GM12864 (cell line): ENCODE data around the gene NKAPL.

Experiments used
- DNase-seq: peaks from one replicate; pipeline ENCODE4 v3.0.0-alpha.2; 2011; ENCODE audit warnings: low read depth
- H3K4me3 ChIP-seq: 2 replicates; pipeline ENCODE4 v1.5.1; 2011; ENCODE audit warnings: mild to moderate bottlenecking, low read depth, low read length, control low read depth
- TF ChIP-seq, protein P1 (sequence below): IDR thresholded peaks from 2 replicates; pipeline ENCODE4 v1.5.1; 2011; ENCODE audit warnings: low read depth, mild to moderate bottlenecking, moderate library complexity, low read length, control low read depth, inconsistent platforms; ENCODE audit errors: missing control alignments

NKAPL gene

DNA sequence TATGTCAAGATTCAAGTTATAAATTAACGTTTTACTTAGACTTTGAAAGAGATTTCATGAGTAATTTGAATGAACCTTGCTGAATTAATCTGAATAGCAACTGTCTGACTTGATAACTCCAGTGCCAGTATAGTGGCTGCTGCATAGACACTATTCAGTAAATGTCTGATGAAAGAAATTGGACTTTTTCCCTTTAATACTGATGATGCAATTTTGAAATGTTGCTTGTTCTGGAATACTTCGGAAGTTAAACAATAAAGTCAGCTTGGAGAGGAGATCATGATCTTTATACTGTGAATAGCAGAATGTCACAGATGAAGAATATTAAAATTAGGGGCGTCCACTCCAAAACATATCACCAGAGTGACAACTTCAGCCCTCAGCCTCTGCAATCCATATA, 18.6 kb downstream of the NKAPL start:
- no peak for DNase-seq
- TF ChIP-seq, protein P1, sequence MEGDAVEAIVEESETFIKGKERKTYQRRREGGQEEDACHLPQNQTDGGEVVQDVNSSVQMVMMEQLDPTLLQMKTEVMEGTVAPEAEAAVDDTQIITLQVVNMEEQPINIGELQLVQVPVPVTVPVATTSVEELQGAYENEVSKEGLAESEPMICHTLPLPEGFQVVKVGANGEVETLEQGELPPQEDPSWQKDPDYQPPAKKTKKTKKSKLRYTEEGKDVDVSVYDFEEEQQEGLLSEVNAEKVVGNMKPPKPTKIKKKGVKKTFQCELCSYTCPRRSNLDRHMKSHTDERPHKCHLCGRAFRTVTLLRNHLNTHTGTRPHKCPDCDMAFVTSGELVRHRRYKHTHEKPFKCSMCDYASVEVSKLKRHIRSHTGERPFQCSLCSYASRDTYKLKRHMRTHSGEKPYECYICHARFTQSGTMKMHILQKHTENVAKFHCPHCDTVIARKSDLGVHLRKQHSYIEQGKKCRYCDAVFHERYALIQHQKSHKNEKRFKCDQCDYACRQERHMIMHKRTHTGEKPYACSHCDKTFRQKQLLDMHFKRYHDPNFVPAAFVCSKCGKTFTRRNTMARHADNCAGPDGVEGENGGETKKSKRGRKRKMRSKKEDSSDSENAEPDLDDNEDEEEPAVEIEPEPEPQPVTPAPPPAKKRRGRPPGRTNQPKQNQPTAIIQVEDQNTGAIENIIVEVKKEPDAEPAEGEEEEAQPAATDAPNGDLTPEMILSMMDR, result no peak
- no peak overlapping the region for H3K4me3 ChIP-seq

DNA sequence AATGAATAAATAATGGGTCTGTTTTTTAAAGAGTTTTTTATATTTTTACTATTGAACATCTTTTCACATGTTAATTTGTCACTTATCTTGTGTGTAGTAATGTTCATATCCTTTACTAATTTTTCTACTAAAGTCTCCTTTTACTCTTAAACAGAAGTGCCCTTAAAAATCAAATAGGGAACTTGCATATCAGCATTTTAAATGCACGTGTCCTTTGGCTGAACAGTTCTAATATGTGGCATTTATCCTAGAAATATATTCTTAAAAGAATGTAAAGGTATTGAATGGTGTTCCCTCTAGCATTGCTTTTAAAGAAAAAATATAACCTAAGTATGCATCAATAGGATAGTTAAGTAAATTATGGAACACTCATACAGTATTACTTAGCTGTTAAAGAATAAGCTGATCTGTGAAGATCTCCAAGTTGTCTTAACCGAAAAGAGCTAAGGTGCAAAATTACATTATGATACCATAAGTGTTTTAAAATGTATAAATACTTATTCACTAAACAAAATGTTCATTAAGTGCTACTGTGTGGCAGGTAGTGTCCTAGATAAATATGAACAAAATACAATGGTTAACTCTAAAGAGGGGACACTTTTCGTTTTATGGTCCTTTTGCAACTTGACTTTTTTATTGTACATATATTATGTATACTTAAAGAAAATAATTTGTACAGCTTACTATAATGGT, 21.6 kb downstream of the NKAPL start:
- TF ChIP-seq, protein P1, result no peak
- no peak for DNase-seq
- peak overlapping the region; percentile 76; the same call in 1 of the 2 replicates for H3K4me3 ChIP-seq

DNA sequence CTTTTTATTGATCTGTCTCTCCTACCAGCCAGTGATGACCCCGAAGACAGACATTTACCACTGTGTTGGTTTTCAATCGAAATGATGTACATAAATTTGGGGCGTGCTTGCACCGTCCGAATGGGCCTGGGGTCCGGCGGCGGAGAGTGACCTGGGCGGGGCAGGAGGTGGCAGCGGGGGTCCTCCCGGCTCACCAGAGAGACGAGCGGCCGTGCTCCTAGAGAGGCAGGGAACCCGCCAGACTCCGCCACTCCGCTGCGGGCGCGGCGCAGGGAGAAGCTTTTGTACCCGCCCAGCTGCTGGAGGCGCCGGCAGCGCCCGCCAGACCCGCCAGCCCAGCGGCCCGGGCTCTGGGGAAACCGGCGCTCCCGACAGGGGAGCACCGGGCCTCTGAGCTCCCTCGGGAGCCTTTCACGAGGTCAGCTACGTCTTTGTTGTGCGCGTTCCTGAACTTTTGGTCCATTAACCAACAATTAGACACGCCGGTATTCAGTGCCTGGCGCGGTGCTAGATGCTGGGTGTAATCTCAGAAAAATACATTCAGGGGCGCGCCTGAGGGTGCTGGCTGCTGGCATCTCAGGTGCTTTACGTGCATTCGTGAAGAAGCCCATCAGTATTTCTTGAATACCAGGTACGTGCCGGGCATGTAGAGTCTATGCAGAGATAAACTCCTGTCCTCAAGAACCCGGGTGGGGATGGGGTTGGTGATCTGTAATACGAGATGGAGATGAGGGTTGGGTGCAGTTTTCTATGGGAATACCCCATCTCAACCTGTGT, 22.4 kb downstream of the NKAPL start, which contains the start of gene PGBD1:
TSS of gene PGBD1 (plus strand) at position 285 of the 777 bp plus-strand sequence. CDS start 2,242 bp downstream, outside the sequence.
- peak; percentile 10 for DNase-seq
- peak within 1 kb of the TSS; percentile 76 for H3K4me3 ChIP-seq
- TF ChIP-seq, protein P1, result no peak

DNA sequence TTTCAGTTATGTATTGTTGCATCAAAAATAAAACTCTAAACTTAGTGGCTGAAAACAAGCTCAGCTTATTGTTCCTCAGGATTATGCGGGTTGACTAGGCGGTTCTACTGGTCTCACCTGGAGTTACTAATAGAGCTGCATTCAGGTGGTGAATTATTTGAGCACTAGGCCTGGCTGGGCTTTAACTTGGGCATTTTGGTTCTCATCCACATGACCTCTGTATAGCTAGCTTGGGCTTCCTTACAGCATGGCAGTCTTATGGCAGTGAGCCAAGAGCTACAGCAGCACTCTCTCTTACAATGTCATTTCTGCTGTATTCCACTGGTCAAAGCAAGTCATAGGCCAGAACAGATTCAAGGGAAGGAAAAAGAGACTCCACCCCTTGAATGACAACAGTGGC, 23.8 kb downstream of the NKAPL start:
- H3K4me3 ChIP-seq, result no peak overlapping the region

DNA sequence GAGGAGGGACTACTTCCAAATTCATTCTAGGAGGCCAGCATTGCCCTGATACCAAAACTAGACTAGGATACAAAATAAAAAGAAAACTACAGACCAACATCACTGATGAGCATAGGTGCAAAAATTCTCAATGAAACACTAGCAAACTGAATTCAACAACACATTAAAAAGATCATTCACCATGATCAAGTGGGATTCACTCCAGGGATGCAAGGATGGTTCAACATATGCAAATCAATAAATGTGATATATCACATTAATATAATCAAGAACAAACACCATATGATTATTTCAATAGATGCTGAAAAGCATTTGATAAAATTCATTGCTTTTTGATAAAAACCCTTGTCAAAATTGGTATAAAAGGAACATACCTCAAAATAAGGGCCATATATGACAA, 32.5 kb downstream of the NKAPL start:
- DNase-seq, result no peak
- TF ChIP-seq, protein P1, result no peak
- no peak overlapping the region for H3K4me3 ChIP-seq

More for the DNA sequence above, 23.8 kb downstream of the NKAPL start:
- DNase-seq, result no peak
- TF ChIP-seq, protein P1, result no peak

DNA sequence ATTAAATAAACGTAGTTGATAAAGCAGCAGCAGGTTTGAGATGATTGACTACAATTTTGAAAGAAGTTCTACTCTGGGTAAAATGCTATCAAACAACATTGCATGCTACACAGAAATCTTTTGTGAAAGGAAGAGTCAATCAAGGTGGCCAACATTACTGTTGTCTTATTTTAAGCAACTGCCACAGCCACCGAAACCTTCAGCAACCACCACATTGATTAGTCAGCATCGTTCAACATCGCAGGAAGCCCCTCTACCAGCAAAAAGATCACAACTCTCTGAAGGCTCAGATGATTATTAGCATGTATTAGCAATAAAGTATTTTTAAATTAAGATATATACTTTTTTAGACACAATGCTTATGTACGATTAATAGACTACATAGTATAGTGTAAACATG, 36.2 kb downstream of the NKAPL start:
- DNase-seq, result no peak
- TF ChIP-seq, protein P1, result no peak

More for the DNA sequence above, 36.2 kb downstream of the NKAPL start:
- no peak overlapping the region for H3K4me3 ChIP-seq
